HUES64 (cell line): ENCODE data around the gene GMDS.

ENCODE experiments used
- H3K27ac ChIP-seq: 2 replicates; pipeline ENCODE4 v1.7.0; 2013; ENCODE audit warnings: low read depth, low read length, inconsistent platforms
- H3K27me3 ChIP-seq: 2 replicates; pipeline ENCODE4 v1.6.1; 2013; ENCODE audit warnings: mild to moderate bottlenecking, low read length; ENCODE audit not compliant: insufficient read depth
- H3K36me3 ChIP-seq: 2 replicates; pipeline ENCODE4 v1.6.1; 2013; ENCODE audit warnings: mild to moderate bottlenecking, low read length; ENCODE audit not compliant: insufficient read depth
- H3K4me1 ChIP-seq: 2 replicates; pipeline ENCODE4 v1.6.1; 2013; ENCODE audit warnings: mild to moderate bottlenecking, low read length, moderate library complexity; ENCODE audit not compliant: insufficient read depth
- H3K4me3 ChIP-seq: 2 replicates; pipeline ENCODE4 v1.5.1; 2013; ENCODE audit warnings: mild to moderate bottlenecking, low read length, moderate library complexity
- H3K9ac ChIP-seq: 2 replicates; pipeline ENCODE4 v1.6.1; 2013; ENCODE audit warnings: mild to moderate bottlenecking, low read depth, low read length
- H3K9me3 ChIP-seq: 2 replicates; pipeline ENCODE4 v1.6.1; 2013; ENCODE audit warnings: low read depth, low read length; ENCODE audit not compliant: insufficient read depth
- WGBS: fragments of 150-250, 120-280 bp; methylation state at CpG from one replicate; pipeline ENCODE4 v1.1.7; 2013; ENCODE audit warnings: missing lambda C conversion rate; 5-methylcytosine and 5-hydroxymethylcytosine counted together

The GMDS gene

DNA sequence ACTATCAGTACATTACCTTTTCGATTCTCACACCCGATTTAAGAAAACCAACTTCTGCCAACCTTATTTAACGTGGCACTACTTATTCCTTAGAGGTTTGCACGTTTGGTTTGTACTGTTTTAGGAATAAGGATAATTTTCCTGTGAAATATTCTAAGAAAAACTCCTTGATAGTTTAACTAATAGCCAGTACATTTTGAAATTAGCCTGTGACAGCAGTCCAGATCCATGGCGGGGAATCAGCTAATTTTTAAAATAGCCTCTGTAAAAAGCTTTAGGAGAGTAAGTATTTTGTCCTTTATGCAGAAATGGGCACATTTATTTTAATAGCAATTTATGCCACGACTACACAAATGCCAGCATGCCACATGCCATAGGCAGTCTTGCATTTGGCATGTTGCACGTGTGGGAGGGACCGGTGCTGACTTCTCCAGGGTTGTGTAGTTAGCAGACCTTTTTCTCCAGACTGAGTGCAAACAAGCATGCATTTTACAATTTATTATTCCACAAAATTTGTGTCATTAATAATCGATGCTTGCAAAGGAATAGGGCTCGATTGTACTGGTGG is 629.5 kb downstream of the GMDS start:
- 37% methylated on average over 8 of the region's 10 CpGs for WGBS
- Histone ChIP-seq H3K4me3 (no peak overlapping the region), H3K9me3 (no peaks in the 10 kb centered on the region), H3K36me3 (no peaks in the 10 kb centered on the region), H3K9ac (no peak overlapping the region), H3K27me3 (peaks cover 100% of the 10 kb centered on the region), H3K27ac (no peak overlapping the region), H3K4me1 (peaks cover 3% of the 10 kb centered on the region; the same call in 1 of the 2 replicates)

DNA sequence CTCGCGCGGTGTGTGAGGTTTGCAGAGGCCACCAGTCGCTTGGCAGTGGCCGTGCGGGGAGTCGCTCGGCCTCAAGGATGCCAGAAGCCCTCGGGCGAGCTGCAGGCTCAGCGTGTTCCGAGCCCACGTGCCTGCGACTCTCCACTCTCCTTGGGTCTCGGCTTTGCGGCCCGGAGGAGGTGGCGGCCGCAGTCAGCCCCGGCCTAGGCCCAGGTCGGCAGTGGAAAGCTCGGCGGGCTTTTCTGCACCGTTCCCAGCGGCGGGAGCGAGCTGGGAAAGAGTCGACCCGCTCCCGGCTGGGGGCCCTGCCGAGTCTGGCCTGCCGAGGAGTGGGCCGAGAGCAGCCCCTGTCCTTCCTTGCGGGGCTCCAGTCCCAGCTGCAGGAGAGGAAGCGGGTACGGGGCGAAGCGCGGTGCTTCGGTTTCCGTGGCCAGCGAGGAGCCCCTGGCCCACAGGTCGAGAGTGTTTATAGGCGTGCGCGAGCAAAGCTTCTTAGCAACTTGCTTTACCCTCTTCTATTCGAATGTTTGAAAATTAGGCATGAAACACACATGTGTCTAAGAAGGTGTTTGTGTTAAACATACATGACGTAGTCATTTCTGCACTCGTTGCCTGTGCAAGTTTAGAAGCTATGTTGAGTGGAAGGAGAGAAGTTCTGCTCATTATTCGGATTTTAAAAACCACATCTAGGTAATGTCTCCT is 630.1 kb downstream of the GMDS start:
- 4% methylated on average over 50 of the region's 50 CpGs for WGBS
- Histone ChIP-seq H3K4me1 (no peaks in the 10 kb centered on the region), H3K9ac (peak overlapping the region; percentile 44; the same call in 1 of the 2 replicates), H3K36me3 (no peaks in the 10 kb centered on the region), H3K27me3 (peaks cover 100% of the 10 kb centered on the region), H3K4me3 (peak overlapping the region; percentile 45), H3K9me3 (no peaks in the 10 kb centered on the region), H3K27ac (no peak overlapping the region)

DNA sequence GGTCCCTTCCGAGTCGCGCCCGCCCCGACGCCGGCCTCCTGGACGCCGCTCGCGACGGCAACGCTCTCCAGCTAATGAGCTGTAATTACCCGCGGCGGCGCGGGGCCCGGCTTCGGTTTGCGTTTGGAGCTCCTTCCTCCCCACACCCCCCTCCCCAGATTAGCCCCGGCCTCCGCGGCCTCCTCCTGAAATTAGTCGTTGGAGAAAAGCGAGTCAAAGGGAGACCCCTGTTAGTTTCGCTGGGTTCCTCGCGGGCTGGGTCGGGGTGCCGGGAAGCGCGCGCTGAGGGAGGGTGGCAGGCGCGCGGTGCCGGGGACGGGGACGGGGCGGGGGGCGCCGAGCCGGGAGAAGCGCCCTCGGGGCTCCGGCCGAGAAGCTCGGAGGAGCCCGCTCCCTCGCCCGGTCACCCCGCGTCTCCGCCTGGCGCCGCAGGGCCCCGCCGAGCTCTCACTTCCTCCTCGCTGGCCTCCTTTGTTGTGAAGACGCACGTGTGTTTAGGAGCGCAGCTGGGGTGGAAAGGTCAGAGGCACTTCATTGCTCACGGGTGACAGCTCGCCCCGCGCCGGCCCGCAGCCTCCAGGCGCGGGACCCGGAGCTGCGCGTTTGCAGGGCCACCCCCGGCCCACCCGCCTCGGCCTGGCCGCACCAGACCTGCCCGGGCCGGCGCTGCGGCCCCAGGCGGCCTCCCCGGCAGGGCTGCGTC is 630.8 kb downstream of the GMDS start:
- under 1% methylated on average over 85 of the region's 85 CpGs for WGBS
- H3K4me1 ChIP-seq, result no peaks in the 10 kb centered on the region
- no peaks in the 10 kb centered on the region for H3K36me3 ChIP-seq
- no peak overlapping the region for H3K27ac ChIP-seq
- no peaks in the 10 kb centered on the region for H3K9me3 ChIP-seq
- H3K27me3 ChIP-seq, result peaks cover 100% of the 10 kb centered on the region
- H3K9ac ChIP-seq, result peak overlapping the region; percentile 44
- peak overlapping the region; percentile 45 for H3K4me3 ChIP-seq

DNA sequence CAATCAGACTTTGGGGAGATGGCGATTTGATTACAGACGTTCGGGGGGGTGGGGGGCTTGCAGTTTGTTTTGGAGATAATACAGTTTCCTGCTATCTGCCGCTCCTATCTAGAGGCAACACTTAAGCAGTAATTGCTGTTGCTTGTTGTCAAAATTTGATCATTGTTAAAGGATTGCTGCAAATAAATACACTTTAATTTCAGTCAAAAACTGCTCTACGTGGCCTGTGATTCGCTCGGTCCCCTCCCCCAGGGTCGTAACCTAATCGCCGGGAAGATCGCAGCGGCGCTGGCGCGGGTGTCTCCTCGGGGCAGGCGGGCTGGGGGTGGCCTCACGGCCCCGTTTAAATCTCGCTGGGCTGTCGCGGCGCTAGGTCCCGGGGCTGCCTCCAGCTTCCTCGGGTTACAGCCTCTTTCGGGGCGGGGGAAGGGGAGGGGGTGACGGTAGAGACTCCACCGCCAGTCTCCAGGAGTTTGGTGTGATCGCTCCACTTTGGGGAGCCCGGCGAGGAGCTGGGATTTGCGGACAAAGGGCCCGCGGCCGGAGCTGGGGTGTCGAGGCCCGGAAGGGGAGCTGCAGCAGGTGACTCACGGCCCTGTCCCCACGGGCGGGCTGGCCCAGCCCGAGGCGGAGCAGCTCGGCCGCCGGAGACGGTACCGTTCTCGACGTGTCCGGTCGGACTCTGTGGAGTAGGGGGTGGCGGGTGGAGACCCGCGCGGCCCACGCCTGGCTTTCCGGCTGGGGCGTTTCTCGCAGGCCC is 631.5 kb downstream of the GMDS start:
- no peaks in the 10 kb centered on the region for H3K9me3 ChIP-seq
- under 1% methylated on average over 60 of the region's 60 CpGs for WGBS
- H3K9ac ChIP-seq, result peak overlapping the region; percentile 31; the same call in 1 of the 2 replicates
- no peak overlapping the region for H3K27ac ChIP-seq
- no peaks in the 10 kb centered on the region for H3K36me3 ChIP-seq
- peak overlapping the region; percentile 42 for H3K4me3 ChIP-seq
- peaks cover 99% of the 10 kb centered on the region for H3K27me3 ChIP-seq
- H3K4me1 ChIP-seq, result no peaks in the 10 kb centered on the region

DNA sequence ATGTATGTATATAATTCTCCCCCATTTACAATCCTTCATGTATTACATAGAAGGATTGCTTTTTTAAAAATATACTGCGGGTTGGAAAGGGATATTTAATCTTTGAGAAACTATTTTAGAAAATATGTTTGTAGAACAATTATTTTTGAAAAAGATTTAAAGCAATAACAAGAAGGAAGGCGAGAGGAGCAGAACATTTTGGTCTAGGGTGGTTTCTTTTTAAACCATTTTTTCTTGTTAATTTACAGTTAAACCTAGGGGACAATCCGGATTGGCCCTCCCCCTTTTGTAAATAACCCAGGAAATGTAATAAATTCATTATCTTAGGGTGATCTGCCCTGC is 632.1 kb downstream of the GMDS start:
- Histone ChIP-seq H3K4me3 (peak overlapping the region; percentile 42), H3K36me3 (no peaks in the 10 kb centered on the region), H3K9me3 (no peaks in the 10 kb centered on the region), H3K27ac (no peak overlapping the region), H3K4me1 (no peaks in the 10 kb centered on the region), H3K27me3 (peaks cover 99% of the 10 kb centered on the region), H3K9ac (no peak overlapping the region)
- 17% methylated on average over 2 of the region's 3 CpGs for WGBS

DNA sequence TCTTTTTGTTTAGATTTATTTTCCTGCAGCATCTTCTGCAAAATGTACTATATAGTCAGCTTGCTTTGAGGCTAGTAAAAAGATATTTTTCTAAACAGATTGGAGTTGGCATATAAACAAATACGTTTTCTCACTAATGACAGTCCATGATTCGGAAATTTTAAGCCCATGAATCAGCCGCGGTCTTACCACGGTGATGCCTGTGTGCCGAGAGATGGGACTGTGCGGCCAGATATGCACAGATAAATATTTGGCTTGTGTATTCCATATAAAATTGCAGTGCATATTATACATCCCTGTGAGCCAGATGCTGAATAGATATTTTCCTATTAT is 632.5 kb downstream of the GMDS start:
- H3K36me3 ChIP-seq, result no peaks in the 10 kb centered on the region
- 4% methylated on average over 7 of the region's 7 CpGs for WGBS
- 0 out of 2 replicates have a peak, but pooled peaks cover 1% of the 10 kb centered on the region for H3K4me1 ChIP-seq
- no peak overlapping the region for H3K27ac ChIP-seq
- no peaks in the 10 kb centered on the region for H3K9me3 ChIP-seq
- peak overlapping the region; percentile 42; the same call in 1 of the 2 replicates for H3K4me3 ChIP-seq
- peaks cover 99% of the 10 kb centered on the region for H3K27me3 ChIP-seq
- H3K9ac ChIP-seq, result no peak overlapping the region

DNA sequence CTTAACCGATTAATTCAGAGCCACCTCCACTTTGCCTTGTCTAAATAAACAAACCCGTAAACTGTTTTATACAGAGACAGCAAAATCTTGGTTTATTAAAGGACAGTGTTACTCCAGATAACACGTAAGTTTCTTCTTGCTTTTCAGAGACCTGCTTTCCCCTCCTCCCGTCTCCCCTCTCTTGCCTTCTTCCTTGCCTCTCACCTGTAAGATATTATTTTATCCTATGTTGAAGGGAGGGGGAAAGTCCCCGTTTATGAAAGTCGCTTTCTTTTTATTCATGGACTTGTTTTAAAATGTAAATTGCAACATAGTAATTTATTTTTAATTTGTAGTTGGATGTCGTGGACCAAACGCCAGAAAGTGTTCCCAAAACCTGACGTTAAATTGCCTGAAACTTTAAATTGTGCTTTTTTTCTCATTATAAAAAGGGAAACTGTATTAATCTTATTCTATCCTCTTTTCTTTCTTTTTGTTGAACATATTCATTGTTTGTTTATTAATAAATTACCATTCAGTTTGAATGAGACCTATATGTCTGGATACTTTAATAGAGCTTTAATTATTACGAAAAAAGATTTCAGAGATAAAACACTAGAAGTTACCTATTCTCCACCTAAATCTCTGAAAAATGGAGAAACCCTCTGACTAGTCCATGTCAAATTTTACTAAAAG is 633.0 kb downstream of the GMDS start:
- Histone ChIP-seq H3K4me3 (peak overlapping the region; percentile 42; the same call in 1 of the 2 replicates), H3K36me3 (no peaks in the 10 kb centered on the region)

DNA sequence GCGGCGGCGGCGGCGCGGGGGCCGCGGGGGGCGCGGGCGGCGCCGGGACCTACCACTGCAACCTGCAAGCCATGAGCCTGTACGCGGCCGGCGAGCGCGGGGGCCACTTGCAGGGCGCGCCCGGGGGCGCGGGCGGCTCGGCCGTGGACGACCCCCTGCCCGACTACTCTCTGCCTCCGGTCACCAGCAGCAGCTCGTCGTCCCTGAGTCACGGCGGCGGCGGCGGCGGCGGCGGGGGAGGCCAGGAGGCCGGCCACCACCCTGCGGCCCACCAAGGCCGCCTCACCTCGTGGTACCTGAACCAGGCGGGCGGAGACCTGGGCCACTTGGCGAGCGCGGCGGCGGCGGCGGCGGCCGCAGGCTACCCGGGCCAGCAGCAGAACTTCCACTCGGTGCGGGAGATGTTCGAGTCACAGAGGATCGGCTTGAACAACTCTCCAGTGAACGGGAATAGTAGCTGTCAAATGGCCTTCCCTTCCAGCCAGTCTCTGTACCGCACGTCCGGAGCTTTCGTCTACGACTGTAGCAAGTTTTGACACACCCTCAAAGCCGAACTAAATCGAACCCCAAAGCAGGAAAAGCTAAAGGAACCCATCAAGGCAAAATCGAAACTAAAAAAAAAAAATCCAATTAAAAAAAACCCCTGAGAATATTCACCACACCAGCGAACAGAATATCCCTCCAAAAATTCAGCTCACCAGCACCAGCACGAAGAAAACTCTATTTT is 633.7 kb downstream of the GMDS start:
- H3K27me3 ChIP-seq, result peaks cover 99% of the 10 kb centered on the region

More for the DNA sequence above, 633.0 kb downstream of the GMDS start:
- H3K9me3 ChIP-seq, result no peaks in the 10 kb centered on the region
- 26% methylated on average over 4 of the region's 10 CpGs for WGBS
- H3K4me1 ChIP-seq, result 0 out of 2 replicates have a peak, but pooled peaks cover 4% of the 10 kb centered on the region
- H3K9ac ChIP-seq, result no peak overlapping the region
- peaks cover 99% of the 10 kb centered on the region for H3K27me3 ChIP-seq
- no peak overlapping the region for H3K27ac ChIP-seq

DNA sequence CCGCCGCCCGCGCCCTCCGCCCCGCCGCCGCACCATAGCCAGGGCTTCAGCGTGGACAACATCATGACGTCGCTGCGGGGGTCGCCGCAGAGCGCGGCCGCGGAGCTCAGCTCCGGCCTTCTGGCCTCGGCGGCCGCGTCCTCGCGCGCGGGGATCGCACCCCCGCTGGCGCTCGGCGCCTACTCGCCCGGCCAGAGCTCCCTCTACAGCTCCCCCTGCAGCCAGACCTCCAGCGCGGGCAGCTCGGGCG is 634.2 kb downstream of the GMDS start:
- Histone ChIP-seq H3K36me3 (no peaks in the 10 kb centered on the region), H3K4me1 (peaks cover 15% of the 10 kb centered on the region), H3K27me3 (peaks cover 99% of the 10 kb centered on the region), H3K27ac (no peak overlapping the region), H3K9me3 (no peaks in the 10 kb centered on the region), H3K4me3 (peak overlapping the region; percentile 23; the same call in 1 of the 2 replicates), H3K9ac (no peak overlapping the region)
- under 1% methylated on average over 38 of the region's 38 CpGs for whole genome bisulfite sequencing

More for the DNA sequence above, 633.7 kb downstream of the GMDS start:
- no peak overlapping the region for H3K27ac ChIP-seq
- no peak overlapping the region for H3K9ac ChIP-seq
- H3K9me3 ChIP-seq, result no peaks in the 10 kb centered on the region
- H3K36me3 ChIP-seq, result no peaks in the 10 kb centered on the region
- WGBS, result under 1% methylated on average over 71 of the region's 71 CpGs
- H3K4me3 ChIP-seq, result peak overlapping the region; percentile 42; the same call in 1 of the 2 replicates
- H3K4me1 ChIP-seq, result peaks cover 10% of the 10 kb centered on the region

DNA sequence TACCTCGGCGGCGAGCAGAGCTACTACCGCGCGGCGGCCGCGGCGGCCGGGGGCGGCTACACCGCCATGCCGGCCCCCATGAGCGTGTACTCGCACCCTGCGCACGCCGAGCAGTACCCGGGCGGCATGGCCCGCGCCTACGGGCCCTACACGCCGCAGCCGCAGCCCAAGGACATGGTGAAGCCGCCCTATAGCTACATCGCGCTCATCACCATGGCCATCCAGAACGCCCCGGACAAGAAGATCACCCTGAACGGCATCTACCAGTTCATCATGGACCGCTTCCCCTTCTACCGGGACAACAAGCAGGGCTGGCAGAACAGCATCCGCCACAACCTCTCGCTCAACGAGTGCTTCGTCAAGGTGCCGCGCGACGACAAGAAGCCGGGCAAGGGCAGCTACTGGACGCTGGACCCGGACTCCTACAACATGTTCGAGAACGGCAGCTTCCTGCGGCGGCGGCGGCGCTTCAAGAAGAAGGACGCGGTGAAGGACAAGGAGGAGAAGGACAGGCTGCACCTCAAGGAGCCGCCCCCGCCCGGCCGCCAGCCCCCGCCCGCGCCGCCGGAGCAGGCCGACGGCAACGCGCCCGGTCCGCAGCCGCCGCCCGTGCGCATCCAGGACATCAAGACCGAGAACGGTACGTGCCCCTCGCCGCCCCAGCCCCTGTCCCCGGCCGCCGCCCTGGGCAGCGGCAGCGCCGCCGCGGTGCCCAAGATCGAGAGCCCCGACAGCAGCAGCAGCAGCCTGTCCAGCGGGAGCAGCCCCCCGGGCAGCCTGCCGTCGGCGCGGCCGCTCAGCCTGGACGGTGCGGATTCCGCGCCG is 634.7 kb downstream of the GMDS start:
- H3K36me3 ChIP-seq, result no peaks in the 10 kb centered on the region
- H3K27me3 ChIP-seq, result peaks cover 99% of the 10 kb centered on the region
- peak overlapping the region; percentile 45 for H3K4me3 ChIP-seq
- no peak overlapping the region for H3K9ac ChIP-seq
- H3K27ac ChIP-seq, result no peak overlapping the region
- H3K4me1 ChIP-seq, result peaks cover 21% of the 10 kb centered on the region
- WGBS, result 1% methylated on average over 101 of the region's 101 CpGs
- H3K9me3 ChIP-seq, result no peaks in the 10 kb centered on the region
